Islet of Langerhans (tissue), 1 donor: ENCODE results near the gene RBMS1.
"Not testable (repeated sequence)": the region's sequence is repeated elsewhere in the genome, so short reads cannot be mapped to it uniquely, and the experiment has no call there.

Experiments
- FAIRE-seq: peaks from one replicate; lab custom pipeline; 2011; peaks lifted over from hg19 to GRCh38; lab: Jason Lieb, UNC

The RBMS1 gene

GRCh38 chr2:160501370-160501769, 7.8 kb upstream of the RBMS1 start:
- FAIRE-seq, result no peak

GRCh38 chr2:160499865-160500264, 6.3 kb upstream of the RBMS1 start:
- FAIRE-seq, result no peak

- FAIRE-seq, result no peak
Measured at GRCh38 chr2:160498137-160498536, 4.5 kb upstream of the RBMS1 start.

- FAIRE-seq, result no peak
Measured at GRCh38 chr2:160494201-160494644, 616 bp upstream of the RBMS1 start.

- FAIRE-seq, result no peak
Measured at GRCh38 chr2:160492401-160493226, 993 bp downstream of the RBMS1 start.

GRCh38 chr2:160491911-160492371, 1.7 kb downstream of the RBMS1 start:
- FAIRE-seq, result no peak

GRCh38 chr2:160490733-160491685, 2.6 kb downstream of the RBMS1 start:
- FAIRE-seq, result no peak

- no peak for FAIRE-seq
Measured at GRCh38 chr2:160489111-160489510, 4.5 kb downstream of the RBMS1 start.

GRCh38 chr2:160488289-160488688, 5.3 kb downstream of the RBMS1 start:
- not testable (repeated sequence) for FAIRE-seq

GRCh38 chr2:160486341-160486740, 7.3 kb downstream of the RBMS1 start:
- no peak for FAIRE-seq

- FAIRE-seq, result no peak
Measured at GRCh38 chr2:160484859-160485520, 8.6 kb downstream of the RBMS1 start.

GRCh38 chr2:160482673-160483072, 10.9 kb downstream of the RBMS1 start:
- no peak for FAIRE-seq

GRCh38 chr2:160479269-160479668, 14.3 kb downstream of the RBMS1 start:
- FAIRE-seq, result no peak

- FAIRE-seq, result no peak
Measured at GRCh38 chr2:160478660-160479059, 14.9 kb downstream of the RBMS1 start.

GRCh38 chr2:160477032-160477431, 16.6 kb downstream of the RBMS1 start:
- FAIRE-seq, result no peak

- FAIRE-seq, result no peak
Measured at GRCh38 chr2:160474891-160475787, 18.5 kb downstream of the RBMS1 start.

GRCh38 chr2:160474319-160474645, 19.3 kb downstream of the RBMS1 start:
- no peak for FAIRE-seq

GRCh38 chr2:160473468-160474318, 19.9 kb downstream of the RBMS1 start:
- FAIRE-seq, result no peak

GRCh38 chr2:160472839-160473251, 20.8 kb downstream of the RBMS1 start:
- FAIRE-seq, result no peak

- FAIRE-seq, result no peak
Measured at GRCh38 chr2:160471950-160472349, 21.7 kb downstream of the RBMS1 start.
